UCSD-AML1 (cell line): ENCODE data around the gene GNPTAB.

ENCODE experiments used
- DNase-seq: peaks from one replicate; lab custom pipeline; 2025; ENCODE audit not compliant: unreplicated experiment; lab: John Stamatoyannopoulos, UW

The GNPTAB gene

GRCh38 chr12:101775816-101776215 is 54.9 kb downstream of the GNPTAB start:
- DNase-seq = peak; percentile 12

- DNase-seq = peak; percentile 33
Observed at GRCh38 chr12:101773650-101774162, 57.1 kb downstream of the GNPTAB start.

GRCh38 chr12:101772012-101772775 is 58.6 kb downstream of the GNPTAB start:
- no peak for DNase-seq

GRCh38 chr12:101769865-101770264 is 60.9 kb downstream of the GNPTAB start:
- DNase-seq = no peak

GRCh38 chr12:101768781-101769180 is 62.0 kb downstream of the GNPTAB start:
- DNase-seq = no peak

GRCh38 chr12:101767537-101767936 is 63.2 kb downstream of the GNPTAB start:
- DNase-seq = no peak

GRCh38 chr12:101764051-101764792 is 66.5 kb downstream of the GNPTAB start:
- DNase-seq = no peak

- peak; percentile 9 for DNase-seq
Observed at GRCh38 chr12:101763246-101763931, 67.4 kb downstream of the GNPTAB start.

- DNase-seq = no peak
Observed at GRCh38 chr12:101761781-101762180, 69.0 kb downstream of the GNPTAB start.

- no peak for DNase-seq
Observed at GRCh38 chr12:101761350-101761749, 69.4 kb downstream of the GNPTAB start.

- no peak for DNase-seq
Observed at GRCh38 chr12:101759396-101760047, 71.2 kb downstream of the GNPTAB start.

GRCh38 chr12:101750152-101750551 is 80.6 kb downstream of the GNPTAB start:
- no peak for DNase-seq

GRCh38 chr12:101749657-101750056 is 81.1 kb downstream of the GNPTAB start:
- no peak for DNase-seq

- no peak for DNase-seq
Observed at GRCh38 chr12:101748907-101749306, 81.9 kb downstream of the GNPTAB start.

- no peak for DNase-seq
Observed at GRCh38 chr12:101747697-101748096, 83.1 kb downstream of the GNPTAB start.

GRCh38 chr12:101746661-101747060 is 84.1 kb downstream of the GNPTAB start:
- no peak for DNase-seq

- DNase-seq = no peak
Observed at GRCh38 chr12:101746196-101746595, 84.6 kb downstream of the GNPTAB start.

GRCh38 chr12:101745481-101745880 is 85.3 kb downstream of the GNPTAB start:
- DNase-seq = no peak

- peak; percentile 8 for DNase-seq
Observed at GRCh38 chr12:101743724-101744472, 86.9 kb downstream of the GNPTAB start.

GRCh38 chr12:101743242-101743641 is 87.5 kb downstream of the GNPTAB start:
- no peak for DNase-seq
